GM19397 (cell line): Measurements from ENCODE around the gene EYS.

Source experiments
- ATAC-seq: cut with Tn5 transposase; IDR thresholded peaks from one replicate; pipeline ENCODE4 v1.9.1; 2021; ENCODE audit warnings: mild to moderate bottlenecking, moderate library complexity; ENCODE audit not compliant: unreplicated experiment

Gene EYS

DNA sequence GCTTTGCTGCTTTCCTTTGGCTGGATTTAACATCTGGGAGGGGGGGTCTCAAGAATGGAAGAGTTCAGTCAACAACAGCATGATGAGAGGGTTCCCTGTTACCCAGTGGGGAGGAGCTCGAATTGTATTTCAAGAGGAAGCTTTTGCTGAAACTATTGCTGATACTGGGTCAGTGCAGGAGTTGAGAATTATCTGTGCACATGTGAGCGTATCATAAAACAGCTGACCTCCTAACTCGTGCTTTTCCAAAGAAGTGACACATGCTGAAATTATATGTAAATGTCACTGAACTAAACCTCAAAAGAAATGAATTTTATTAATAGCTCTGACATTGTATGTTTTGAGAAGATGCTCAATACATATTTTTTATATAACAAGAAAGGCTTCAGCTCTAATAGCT, 1975.1 kb downstream of the EYS start:
- ATAC-seq = no peak

DNA sequence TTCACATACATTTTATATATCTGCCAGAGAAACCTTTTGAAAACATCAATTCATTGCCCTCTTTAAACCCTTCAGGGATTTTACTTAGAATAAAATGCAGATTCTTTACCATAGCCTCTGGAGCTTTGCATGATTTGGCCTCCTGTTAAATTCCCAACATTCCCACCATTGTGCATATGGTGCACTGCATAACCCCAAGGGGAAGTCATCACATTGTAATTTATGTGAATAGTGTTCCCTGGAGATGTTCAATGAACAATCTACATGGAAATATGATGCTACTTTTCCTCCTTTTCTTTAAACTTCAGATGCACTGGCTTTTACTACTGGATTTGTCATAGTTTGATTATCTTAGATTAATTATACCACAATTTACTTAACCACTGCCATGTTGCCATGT, 1976.7 kb downstream of the EYS start:
- ATAC-seq = no peak

DNA sequence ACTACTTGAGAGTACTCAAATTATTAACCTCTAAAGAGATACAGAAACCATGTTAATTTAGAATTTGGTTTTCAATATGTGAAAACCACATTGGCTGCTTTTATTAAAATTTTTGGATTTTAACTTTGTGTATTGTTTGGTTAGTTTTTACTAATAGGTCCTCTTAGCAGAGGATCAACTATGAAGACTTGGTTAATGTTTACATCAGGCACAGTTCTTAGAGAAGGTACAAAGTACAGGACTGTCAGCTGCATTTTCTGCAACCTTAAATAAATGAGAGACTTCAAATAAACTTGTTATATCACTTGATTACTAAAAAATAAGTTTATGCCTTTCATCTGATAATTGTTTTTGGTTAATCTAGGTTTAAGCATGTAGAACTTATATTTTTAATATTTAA, 1982.3 kb downstream of the EYS start:
- no peak for ATAC-seq

DNA sequence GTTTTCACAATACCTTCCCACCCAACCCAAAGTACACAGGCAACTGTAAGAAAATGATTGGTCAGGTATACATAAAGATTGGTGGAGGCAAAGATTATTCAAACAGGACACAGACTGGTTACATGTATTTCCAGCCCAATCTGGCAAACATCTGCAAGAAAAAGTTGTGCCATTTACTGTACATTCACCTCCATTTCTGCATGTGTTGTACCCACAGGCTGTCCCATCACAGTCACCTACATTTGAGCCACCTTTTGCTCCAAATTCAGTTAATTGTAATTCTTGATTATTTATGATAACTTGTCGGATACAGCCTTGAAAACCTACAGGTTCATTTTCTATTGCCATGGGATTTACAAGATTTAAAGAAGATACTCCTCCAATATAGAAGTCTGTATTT, 1985.8 kb downstream of the EYS start:
- no peak for ATAC-seq

DNA sequence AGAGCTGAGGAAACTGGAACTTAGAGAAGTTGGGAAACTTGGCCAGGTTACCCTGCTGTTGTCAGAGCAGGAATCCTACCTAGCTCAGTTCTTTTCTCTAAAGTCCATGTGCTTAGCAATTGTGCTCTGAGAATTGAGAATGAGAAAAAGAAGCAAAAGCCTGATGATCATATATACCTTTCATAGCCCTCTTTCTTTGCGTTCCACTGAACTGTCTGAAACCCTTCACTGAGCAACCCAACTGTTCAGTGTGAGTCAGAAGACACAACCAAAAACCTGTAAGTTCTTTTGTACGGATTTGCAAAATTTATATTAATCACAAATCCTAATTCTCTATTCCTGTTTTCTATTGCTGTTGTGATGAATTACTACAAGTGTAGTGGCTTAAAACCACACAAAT, 1990.9 kb downstream of the EYS start:
- ATAC-seq = no peak

DNA sequence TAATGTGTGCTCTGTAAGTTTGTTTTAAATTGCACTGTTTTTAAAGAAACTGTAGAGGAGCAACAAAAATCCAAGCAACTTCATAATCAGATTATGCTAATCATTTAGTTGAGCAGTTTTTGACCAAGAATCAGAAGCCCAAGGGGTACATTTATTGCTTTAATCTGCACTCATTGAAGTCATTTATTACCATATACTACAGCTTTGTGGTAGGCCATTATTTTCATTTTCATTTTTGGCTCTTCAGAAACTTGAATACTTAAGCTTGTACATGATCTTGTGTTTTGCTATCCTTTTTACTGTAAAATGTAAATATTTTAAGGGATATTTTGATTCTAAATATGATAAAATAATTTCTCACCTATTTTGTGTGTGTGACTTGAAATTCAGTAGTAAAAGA, 1992.9 kb downstream of the EYS start:
- no peak for ATAC-seq

DNA sequence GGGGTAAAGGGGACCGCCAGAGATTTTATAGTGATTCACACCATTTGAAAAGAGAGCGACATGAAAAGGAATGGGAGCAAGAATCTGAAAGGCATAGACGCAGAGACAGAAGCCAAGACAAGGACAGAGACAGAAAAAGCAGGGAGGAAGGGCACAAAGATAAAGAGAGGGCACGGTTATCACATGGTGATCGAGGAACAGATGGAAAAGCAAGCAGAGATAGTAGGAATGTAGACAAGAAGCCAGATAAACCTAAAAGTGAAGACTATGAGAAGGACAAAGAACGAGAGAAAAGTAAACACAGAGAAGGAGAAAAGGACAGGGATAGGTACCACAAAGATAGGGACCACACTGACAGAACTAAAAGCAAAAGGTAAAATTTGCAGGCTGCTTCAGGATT, 1993.7 kb downstream of the EYS start:
- ATAC-seq = no peak

DNA sequence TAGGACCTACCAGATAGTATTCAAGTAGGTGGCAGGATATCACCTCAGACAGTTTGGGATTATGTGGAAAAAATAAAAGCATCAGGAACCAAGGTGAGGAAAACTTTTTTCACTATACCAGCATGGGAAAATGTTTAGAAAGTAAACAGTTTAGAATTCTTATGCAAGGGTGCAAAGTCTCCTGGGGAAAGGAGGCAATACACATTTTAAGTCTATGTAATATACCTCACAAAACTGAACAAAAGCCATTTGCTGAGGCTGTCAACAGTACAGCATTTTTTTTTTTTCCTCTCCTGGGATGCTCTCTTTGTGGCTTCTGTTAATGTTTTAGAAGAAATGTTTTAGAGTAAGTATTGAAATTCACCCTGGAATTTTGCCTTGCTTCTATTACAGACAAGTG, 1997.9 kb downstream of the EYS start:
- no peak for ATAC-seq

DNA sequence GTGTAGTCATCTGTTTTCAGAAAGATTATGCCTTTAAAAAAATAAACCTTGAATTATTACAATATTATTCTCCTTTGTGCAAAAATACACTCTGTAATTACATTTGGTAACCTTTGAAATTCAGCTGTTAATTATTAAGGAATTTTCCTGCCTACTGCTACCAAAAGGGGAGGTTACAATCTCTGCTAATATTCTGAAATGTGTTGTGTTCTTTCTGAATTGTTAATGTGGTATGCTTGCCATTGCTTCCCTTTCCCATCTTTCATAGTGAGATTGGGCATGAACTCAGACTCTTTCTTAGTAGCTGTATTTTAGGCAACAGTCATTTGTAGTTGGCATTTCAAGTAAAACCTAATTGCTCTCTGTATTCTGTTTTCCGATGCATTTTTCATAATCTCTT, 1998.4 kb downstream of the EYS start:
- ATAC-seq = no peak

DNA sequence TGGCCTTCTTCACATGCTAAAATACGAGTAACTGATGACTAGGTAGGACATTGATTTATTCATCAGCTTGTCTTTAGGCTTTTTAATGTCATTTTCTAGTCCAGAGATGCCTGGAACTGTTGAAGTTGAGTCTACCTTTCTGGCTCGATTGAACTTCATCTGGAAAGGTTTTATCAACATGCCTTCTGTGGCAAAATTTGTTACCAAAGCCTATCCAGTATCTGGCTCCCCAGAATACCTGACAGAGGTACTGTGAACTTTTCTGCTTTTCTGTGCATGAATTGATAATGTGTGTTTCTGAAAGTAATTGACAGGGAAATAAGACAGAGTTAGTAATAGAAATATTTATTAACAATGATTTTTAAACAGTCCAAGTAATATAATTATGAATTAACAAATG, 2000.4 kb downstream of the EYS start:
- no peak for ATAC-seq

DNA sequence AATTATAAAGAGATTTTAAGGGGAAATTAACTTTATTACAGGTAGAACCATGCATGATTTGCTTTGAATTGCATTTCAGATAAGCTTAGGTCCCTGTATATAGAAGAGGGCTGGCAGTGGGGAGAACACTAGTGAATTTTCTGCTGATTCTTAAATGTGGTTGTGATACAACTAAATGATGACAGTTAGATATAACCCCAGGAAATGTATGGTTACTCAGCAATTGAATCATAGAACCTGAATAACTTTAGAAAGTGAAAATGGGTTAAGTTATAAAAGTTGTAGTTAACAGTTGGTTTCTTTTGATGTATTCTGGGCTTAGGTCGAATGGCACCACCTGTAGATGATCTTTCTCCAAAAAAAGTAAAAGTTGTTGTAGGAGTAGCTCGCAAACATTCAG, 2001.3 kb downstream of the EYS start:
- ATAC-seq = no peak

DNA sequence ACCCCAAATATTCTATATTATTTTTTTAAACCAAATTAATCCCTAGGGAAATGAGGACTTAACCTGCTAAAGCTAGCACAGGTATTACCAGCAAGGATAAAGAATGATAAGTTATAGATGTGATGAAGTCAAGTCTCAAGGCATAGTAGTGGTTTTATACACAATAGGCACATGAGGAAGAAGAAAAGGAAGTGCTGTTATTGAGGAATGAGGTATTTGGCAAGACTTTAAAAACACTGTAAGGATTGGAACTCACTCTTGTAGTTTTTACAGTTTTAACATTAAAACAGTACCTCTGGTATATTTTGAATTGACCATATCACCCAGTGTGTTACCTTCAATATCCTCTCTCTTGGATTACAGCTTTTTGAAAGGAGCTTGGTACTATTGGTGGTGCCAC, 2016.8 kb downstream of the EYS start:
- ATAC-seq = no peak

DNA sequence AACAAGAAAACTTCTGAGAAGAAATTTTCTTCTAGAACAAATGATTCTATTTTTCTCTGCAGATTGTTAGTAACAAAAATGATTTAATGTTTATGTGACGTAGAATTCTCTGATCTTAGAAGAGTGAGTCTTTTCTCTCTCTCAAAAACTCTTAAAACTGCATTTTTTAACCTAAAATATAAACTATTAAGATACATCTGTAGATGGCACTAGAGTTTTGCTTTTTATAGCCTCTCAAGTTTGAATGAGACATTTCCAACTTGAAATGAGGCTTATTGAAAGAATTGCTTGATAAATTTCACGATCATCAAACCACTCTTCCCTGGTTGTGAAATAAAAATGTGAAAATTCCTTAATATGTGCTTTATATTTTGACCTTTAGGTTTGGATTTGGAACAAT, 2017.6 kb downstream of the EYS start:
- no peak for ATAC-seq

DNA sequence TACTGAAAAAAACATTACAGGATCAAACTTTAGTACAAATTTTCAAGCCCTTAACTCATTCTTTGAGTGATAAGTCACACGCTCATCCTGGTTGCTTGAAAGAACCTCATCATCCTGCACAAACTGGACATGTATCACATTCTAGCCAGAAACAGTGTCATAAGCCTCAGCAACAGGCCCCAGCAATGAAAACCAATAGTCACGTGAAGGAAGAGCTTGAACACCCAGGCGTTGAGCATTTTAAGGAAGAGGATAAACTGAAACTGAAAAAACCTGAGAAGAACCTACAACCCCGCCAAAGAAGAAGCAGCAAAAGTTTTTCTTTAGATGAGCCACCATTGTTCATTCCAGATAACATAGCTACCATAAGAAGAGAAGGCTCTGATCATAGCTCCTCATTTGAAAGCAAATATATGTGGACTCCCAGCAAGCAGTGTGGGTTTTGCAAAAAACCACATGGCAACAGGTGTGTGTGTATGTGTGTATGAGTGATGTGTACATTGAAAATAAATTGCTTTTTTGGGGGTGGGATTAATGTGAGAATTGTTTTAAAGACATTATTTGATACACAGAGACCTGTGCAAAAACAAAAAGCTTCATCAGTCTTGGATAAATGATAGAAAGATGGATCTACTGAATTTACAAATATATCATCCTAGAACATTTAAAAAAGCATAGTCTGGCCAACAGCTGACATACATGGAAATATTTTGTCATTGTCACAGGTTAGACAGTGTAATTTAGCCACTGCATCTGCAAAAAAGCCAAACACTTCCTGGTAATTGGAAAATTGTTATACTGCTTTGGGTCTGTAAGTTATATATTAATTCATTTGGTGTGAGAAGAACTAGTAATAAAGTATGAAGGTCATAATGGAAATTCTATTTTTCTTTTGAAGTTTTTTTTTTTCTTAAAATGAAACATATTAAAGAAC, 2021.3 kb downstream of the EYS start:
- peak; percentile 80 for ATAC-seq

DNA sequence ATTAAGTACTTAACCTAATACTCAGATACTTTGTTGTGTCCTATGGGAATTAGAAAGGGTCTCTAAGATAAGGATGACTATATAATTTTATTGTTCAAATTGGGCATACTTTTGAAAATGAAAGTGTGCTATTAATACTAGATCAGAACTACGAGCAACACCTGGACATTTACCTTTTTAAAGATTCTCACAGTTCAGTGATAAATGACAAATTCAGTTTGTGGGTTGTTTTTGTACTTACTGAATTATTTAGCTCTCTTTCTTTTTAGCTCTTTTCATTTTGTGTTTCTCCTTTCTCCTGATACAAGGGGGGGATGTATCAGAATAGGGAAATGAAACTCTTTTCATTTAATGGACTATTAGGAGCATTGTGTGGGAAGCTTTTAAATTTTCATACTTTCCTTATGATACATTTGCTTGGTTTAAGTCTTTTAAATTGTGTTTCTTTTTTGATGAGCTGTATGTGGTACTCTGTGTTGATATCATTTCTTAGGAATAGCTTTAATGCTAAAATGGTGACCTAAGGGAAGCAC, 2023.9 kb downstream of the EYS start:
- no peak for ATAC-seq

DNA sequence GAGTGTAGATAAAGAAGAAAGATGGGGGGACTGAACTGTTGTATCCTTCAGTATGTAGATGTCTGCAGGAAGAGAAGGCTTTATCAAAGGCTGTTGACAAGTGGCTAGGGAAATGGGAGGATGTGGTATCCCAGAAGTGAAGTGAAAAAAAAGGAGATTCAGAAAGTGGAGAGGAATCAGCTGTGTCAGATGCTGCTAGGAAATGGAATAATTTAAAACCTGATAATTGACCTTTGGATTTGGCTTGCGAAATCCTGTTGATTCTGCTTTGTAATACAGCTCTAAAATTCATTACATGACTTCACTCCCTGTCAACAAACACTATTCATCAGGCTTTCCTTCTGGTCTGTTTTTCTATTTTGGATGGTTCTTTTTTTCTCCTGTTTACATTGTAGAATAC, 2029.7 kb downstream of the EYS start:
- ATAC-seq = no peak

DNA sequence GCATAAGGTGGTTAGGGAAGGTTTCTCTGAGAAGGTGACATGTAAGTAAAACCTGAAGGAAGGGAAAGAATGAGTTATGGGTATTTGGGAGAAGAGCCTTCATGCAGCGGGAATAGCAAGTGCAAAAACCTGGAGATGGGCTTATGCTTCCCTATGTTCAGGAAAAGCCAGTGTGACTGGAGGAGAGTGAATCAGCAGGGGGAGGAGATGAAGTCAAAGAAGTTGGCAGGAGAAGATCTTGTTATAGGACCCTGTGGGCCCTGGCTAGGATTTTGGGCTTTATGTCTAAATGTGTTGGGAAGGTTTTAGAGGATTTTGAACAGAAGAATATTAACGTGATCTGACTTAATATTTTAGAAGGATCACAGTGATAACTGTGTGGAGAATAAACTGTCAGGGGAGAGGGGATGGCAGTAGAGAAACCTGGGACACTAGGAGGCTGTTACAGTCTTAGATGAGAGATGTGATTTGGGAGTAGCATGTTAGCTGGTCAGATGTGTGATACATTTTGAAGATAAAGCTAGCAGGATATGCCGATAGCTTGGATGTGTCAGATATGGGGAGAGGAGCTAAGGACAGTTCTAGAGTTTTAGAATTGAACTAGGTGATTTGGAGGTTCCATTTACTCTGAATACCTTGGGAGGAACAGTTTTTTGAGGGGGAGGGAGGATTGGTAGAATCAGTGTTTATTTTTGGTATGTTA, 2030.5 kb downstream of the EYS start:
- no peak for ATAC-seq

DNA sequence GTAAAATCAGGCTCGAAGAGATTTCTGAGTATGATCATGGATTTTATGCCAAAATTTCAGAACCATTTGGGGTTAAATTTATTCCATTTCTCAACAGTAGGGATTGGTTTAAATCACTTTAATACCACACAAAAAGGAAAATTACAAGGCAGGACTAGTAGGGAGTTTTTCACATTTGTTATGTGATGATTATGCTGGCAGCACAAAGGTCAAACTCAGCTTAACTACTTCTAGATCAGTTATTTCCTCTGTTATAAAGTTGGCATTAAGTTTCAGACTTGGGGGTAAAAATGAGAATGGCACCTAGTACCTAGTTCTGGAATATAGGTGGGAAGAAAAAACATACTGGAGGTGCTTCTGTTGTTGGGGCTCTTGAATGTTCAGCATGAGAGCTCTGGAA, 2031.9 kb downstream of the EYS start:
- no peak for ATAC-seq

DNA sequence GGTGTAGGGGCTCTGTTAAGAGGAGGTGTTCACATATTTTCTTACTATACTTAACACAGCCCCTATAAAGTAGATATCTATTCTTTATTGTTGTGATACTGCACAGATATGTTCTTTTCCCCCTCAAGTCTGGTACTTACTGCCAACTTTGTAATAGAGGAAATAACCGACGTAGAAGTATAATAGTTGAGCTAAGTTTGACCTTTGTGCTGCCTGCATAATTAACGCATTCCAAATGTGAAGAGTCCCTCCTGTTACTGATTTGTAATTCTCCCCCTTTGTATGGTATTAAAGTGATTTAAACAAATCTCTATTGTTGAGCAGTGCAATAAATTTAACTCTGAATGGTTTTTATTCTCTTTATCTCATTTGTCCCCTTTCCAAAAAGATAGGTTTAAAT, 2032.4 kb downstream of the EYS start:
- no peak for ATAC-seq

DNA sequence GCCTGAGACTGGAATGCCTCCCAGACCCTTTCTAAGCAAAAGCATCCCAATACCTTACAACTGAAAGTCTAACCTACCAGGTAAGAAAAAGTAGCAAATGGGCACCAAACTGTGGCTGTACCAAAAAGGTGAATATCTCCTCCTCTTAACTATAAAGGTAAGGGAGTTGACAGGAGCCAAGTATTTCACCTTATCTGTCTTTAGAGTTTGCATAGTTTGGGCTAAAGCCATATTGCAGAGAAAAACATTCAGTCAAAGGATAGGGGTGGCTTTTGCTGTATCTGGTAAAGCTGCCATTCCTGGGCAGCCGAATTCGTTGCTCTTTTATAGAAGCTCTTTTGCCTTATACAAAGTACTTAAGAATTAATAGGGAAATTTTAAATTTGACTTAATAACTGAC, 2033.3 kb downstream of the EYS start:
- no peak for ATAC-seq

DNA sequence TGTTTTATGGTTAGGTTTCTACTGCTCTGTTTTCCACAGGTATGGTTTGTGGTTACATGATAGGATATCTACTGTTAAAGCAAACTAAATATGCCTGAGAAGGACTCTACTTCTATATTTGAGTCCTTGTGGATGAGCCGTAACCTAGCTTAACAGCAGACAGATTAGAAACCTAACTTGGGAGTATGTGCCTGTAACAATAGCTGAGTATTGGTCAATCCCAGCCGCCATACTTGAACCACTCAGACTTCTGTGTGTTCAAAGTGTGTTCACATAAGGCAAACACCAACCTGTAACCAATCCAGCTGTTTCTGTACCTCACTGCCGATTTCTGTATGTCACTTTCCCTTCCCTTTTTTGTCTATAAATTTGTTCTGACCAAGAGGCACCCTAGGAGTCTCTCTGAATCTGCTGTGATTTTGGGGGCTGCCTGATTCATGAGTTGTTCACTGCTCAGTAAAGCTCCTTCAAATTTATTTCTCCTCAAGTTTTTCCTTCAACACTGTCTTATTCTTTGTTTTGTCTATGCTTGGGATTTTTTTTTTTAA, 2034.4 kb downstream of the EYS start:
- no peak for ATAC-seq
